OCI-LY7 (cell line): ENCODE results near the gene C10orf90. TPM values are rescaled to one million over a fixed set of nuclear protein-coding genes. Genes with fewer than 3 reads are reported as not detected.

Experiments used
- BruUV-seq: library from RNA; stranded (reverse); fragments of 400-500 nt; replicated peaks from 2 replicates; lab custom pipeline; 2021; lab: Mats Ljungman, UMichigan
- CTCF ChIA-PET: fragments of 300-600 bp; sonication (Branson Sonifier 250); formaldehyde crosslinking; loops from one replicate; lab custom pipeline; 2022; ENCODE audit warnings: antibody characterized with exemption; ENCODE audit not compliant: unreplicated experiment; lab: Charles Lee
- POLR2A ChIA-PET: fragments of 300-600 bp; sonication (Branson Sonifier 250); formaldehyde crosslinking; loops from one replicate; lab custom pipeline; 2022; ENCODE audit warnings: antibody characterized with exemption; lab: Charles Lee
- DNase-seq: peaks from one replicate; pipeline ENCODE4 v3.0.0-alpha.2; 2015; ENCODE audit warnings: low spot score
- H2AFZ ChIP-seq: fragments of 200-600 bp; sonication (generic), shearing (Covaris generic); 2 replicates; pipeline ENCODE4 v1.6.1; 2014; ENCODE audit warnings: mild to moderate bottlenecking, antibody characterized with exemption, low read length, moderate library complexity
- H3K27ac ChIP-seq: fragments of 200-600 bp; sonication (generic); 2 replicates; pipeline ENCODE4 v1.5.1; 2014; ENCODE audit warnings: mixed run types, low read depth, mild to moderate bottlenecking, moderate library complexity, low read length, inconsistent platforms; ENCODE audit not compliant: poor library complexity, severe bottlenecking
- H3K36me3 ChIP-seq: fragments of 200-600 bp; sonication (generic); 2 replicates; pipeline ENCODE4 v1.6.1; 2014; ENCODE audit warnings: mild to moderate bottlenecking, antibody characterized with exemption, low read length, moderate library complexity, mixed read lengths; ENCODE audit not compliant: insufficient read depth
- H3K4me1 ChIP-seq: fragments of 200-600 bp; sonication (generic); 2 replicates; pipeline ENCODE4 v1.5.1; 2014; ENCODE audit warnings: mild to moderate bottlenecking, low read length; ENCODE audit not compliant: insufficient read depth, poor library complexity, severe bottlenecking
- H3K4me2 ChIP-seq: fragments of 200-600 bp; sonication (generic); 2 replicates; pipeline ENCODE4 v1.6.1; 2014; ENCODE audit warnings: mild to moderate bottlenecking, low read length
- H3K4me3 ChIP-seq: fragments of 200-600 bp; sonication (generic); 2 replicates; pipeline ENCODE4 v1.5.1; 2014; ENCODE audit warnings: mild to moderate bottlenecking, low read depth, low read length; ENCODE audit not compliant: poor library complexity, severe bottlenecking
- H3K79me2 ChIP-seq: fragments of 200-600 bp; sonication (generic); 2 replicates; pipeline ENCODE4 v1.6.1; 2016; ENCODE audit warnings: low read depth, mild to moderate bottlenecking, low read length, moderate library complexity, mixed read lengths; ENCODE audit not compliant: insufficient read depth
- H3K9me2 ChIP-seq: fragments of 200-600 bp; sonication (generic); 2 replicates; pipeline ENCODE4 v1.6.1; 2016; ENCODE audit warnings: mild to moderate bottlenecking, low read length, mixed read lengths; ENCODE audit not compliant: insufficient read depth
- H3K9me3 ChIP-seq: fragments of 200-600 bp; sonication (generic); 2 replicates; pipeline ENCODE4 v1.6.1; 2014; ENCODE audit warnings: mild to moderate bottlenecking, mixed run types, low read length, mixed read lengths
- H4K20me1 ChIP-seq: fragments of 200-600 bp; sonication (generic); 2 replicates; pipeline ENCODE4 v1.6.1; 2014; ENCODE audit warnings: mild to moderate bottlenecking, antibody characterized with exemption, low read length, moderate library complexity, mixed read lengths; ENCODE audit not compliant: insufficient read depth
- EZH2phosphoT487 ChIP-seq: fragments of 200-600 bp; sonication (generic); IDR thresholded peaks from 2 replicates; pipeline ENCODE4 v1.6.1; 2018; ENCODE audit warnings: low read depth, borderline replicate concordance, mild to moderate bottlenecking, mixed run types, antibody characterized with exemption, low read length, moderate library complexity, mixed read lengths
- intact Hi-C: fragments of 100-400 bp; cut with micrococcal nuclease; formaldehyde crosslinking; loops from one replicate; pipeline ENCODE4 v1.10.0; 2022; ENCODE audit not compliant: unreplicated experiment
- total RNA-seq, 2 experiments: library from RNA; depleted of rRNA in 1 of 2; stranded (reverse); fragments of >200 nt in 1 of 2; shearing (Covaris generic) in 1 of 2; gene quantifications; 2 replicates each; pipeline ENCODE4 v1.2.3, GENCODE V29; 2014 to 2022
- TF ChIP-seq, protein P1 (sequence below): fragments of 200-600 bp; sonication (generic); conservative IDR thresholded peaks from 2 replicates; pipeline ENCODE4 v1.5.1; 2014; ENCODE audit warnings: mild to moderate bottlenecking, antibody characterized with exemption, low read length, moderate library complexity, mixed read lengths

The C10orf90 gene
- total RNA-seq, 2 experiments from 2014 or later = not detected

GRCh38 chr10:126469692-126470091, 200.8 kb downstream of the C10orf90 start:
- DNase-seq = no peak
- Histone ChIP-seq H3K4me3 (no peak overlapping the region), H3K36me3 (no peaks in the 10 kb centered on the region), H3K27ac (no peak overlapping the region), H4K20me1 (no peaks in the 10 kb centered on the region), H3K9me3 (no peaks in the 10 kb centered on the region), H3K4me2 (no peak overlapping the region), H3K79me2 (no peaks in the 10 kb centered on the region), H3K9me2 (no peaks in the 10 kb centered on the region), H2AFZ (no peak overlapping the region), H3K4me1 (no peaks in the 10 kb centered on the region)
- no TSS peak for BruUV-seq
- intact Hi-C loops = no loop called here
- ChIA-PET POLR2A (no interaction called here), CTCF (no interaction called here)
- no peak for TF ChIP-seq EZH2phosphoT487
- TF ChIP-seq, protein P1, sequence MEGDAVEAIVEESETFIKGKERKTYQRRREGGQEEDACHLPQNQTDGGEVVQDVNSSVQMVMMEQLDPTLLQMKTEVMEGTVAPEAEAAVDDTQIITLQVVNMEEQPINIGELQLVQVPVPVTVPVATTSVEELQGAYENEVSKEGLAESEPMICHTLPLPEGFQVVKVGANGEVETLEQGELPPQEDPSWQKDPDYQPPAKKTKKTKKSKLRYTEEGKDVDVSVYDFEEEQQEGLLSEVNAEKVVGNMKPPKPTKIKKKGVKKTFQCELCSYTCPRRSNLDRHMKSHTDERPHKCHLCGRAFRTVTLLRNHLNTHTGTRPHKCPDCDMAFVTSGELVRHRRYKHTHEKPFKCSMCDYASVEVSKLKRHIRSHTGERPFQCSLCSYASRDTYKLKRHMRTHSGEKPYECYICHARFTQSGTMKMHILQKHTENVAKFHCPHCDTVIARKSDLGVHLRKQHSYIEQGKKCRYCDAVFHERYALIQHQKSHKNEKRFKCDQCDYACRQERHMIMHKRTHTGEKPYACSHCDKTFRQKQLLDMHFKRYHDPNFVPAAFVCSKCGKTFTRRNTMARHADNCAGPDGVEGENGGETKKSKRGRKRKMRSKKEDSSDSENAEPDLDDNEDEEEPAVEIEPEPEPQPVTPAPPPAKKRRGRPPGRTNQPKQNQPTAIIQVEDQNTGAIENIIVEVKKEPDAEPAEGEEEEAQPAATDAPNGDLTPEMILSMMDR = no peak

- H3K4me1 ChIP-seq = no peaks in the 10 kb centered on the region
- no peak overlapping the region for H3K4me3 ChIP-seq
- POLR2A ChIA-PET = no interaction called here
- no peak for DNase-seq
- no peaks in the 10 kb centered on the region for H3K9me2 ChIP-seq
- H3K9me3 ChIP-seq = no peaks in the 10 kb centered on the region
- no peaks in the 10 kb centered on the region for H3K36me3 ChIP-seq
- no peaks in the 10 kb centered on the region for H4K20me1 ChIP-seq
- intact Hi-C loops = no loop called here
- no peaks in the 10 kb centered on the region for H3K79me2 ChIP-seq
- BruUV-seq = no TSS peak
- H2AFZ ChIP-seq = no peak overlapping the region
- CTCF ChIA-PET = no interaction called here
- no peak overlapping the region for H3K4me2 ChIP-seq
- TF ChIP-seq, protein P1 = no peak
- TF ChIP-seq EZH2phosphoT487 = no peak
- no peak overlapping the region for H3K27ac ChIP-seq
These were observed 201.4 kb downstream of the C10orf90 start for GRCh38 chr10:126468876-126469643.

DNA sequence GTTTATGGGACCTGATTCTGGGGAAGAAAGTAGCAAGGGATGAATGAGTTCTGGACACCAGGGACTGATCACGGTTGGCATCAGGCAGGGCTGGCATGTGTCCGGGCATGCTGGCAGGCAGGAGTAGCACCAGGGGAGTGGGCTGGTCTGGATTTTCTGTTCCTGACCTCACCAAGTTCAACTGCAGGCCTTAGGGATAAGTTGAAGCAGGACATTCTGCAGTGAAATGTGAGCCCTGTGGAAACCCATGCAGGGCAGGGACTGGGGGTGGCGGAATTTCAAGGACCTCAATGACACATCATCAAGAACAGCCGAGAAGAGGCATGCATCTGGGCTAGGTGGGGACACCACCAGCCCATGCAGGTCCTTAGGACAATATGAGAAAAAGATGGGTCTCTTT, 202.0 kb downstream of the C10orf90 start:
- no peak for TF ChIP-seq EZH2phosphoT487
- TF ChIP-seq, protein P1 = no peak

More for the DNA sequence above, 202.0 kb downstream of the C10orf90 start:
- no peaks in the 10 kb centered on the region for H3K9me2 ChIP-seq
- no peak overlapping the region for H3K4me3 ChIP-seq
- ChIA-PET POLR2A (interaction anchor here (0.8 kb wide), 1 partner anchor 32 kb away, joined by 3 read pairs; no protein-coding TSS in a partner anchor), CTCF (no interaction called here)
- BruUV-seq = no TSS peak
- intact Hi-C loops = no loop called here
- no peaks in the 10 kb centered on the region for H3K79me2 ChIP-seq
- no peak overlapping the region for H2AFZ ChIP-seq
- no peaks in the 10 kb centered on the region for H3K36me3 ChIP-seq
- no peaks in the 10 kb centered on the region for H4K20me1 ChIP-seq
- H3K4me2 ChIP-seq = no peak overlapping the region
- H3K4me1 ChIP-seq = no peaks in the 10 kb centered on the region
- H3K27ac ChIP-seq = no peak overlapping the region
- no peak for DNase-seq
- no peaks in the 10 kb centered on the region for H3K9me3 ChIP-seq
